Measurements from ENCODE around the gene SMG6. TPM values are rescaled to one million over a fixed set of nuclear protein-coding genes. Genes with fewer than 3 reads are reported as not detected.

Gene SMG6
- total and polyA plus RNA-seq, 2 of the 8 experiments (the other 6 are each of a cell fraction or from before 2014, with no cell fraction given) = 18.5 to 25.2 TPM

GRCh38 chr17:2064980-2065785 is 238.4 kb downstream of the SMG6 start:
- Histone ChIP-seq H4K20me1 (replicated peaks in 1 of 2; ENCODE audit: control insufficient read depth in 1 of 2, insufficient read depth in 2 of 2, low read length in 2 of 2) (peaks cover 6 to 8% of the 10 kb centered on the region in 2 experiments), H4K8ac (ENCODE audit: extremely low read depth, insufficient read depth, low read length) (0 out of 2 replicates have a peak overlapping the region, but pooled peaks have one; percentile 22), H4K91ac (replicated peaks; ENCODE audit: insufficient read length, low read length) (no peak overlapping the region), H3K18ac (ENCODE audit: extremely low read depth, low read length) (no peak overlapping the region; the same call in 1 of the 2 replicates), H3K27me3 (replicated peaks in 1 of 4; ENCODE audit: control insufficient read depth in 3 of 4, extremely low read depth in 1 of 4, insufficient read depth in 3 of 4, low read length in 3 of 4) (peaks cover 0 to 11% (median 5%) of the 10 kb centered on the region in 4 experiments; a peak in 5 of 7 replicates), H3K4ac (replicated peaks; ENCODE audit: insufficient read length, low read depth, low read length) (peak overlapping the region; percentile 25), H2BK120ac (replicated peaks; ENCODE audit: low read depth, low read length) (no peak overlapping the region), H2AFZ (ENCODE audit: low read length) (no peak overlapping the region), H3K79me1 (ENCODE audit: low read depth, low read length) (no peaks in the 10 kb centered on the region), H3K4me3 (ENCODE audit: extremely low read depth in 1 of 4, insufficient read depth in 2 of 4, low read depth in 3 of 4, low read length in 4 of 4) (no peak overlapping the region), H3K23ac (ENCODE audit: insufficient read length) (no peak overlapping the region), H2BK5ac (ENCODE audit: low read depth, low read length) (peak overlapping the region; percentile 10; the same call in 1 of the 2 replicates), H3K27ac (ENCODE audit: low read depth, low read length) (no peak overlapping the region), H3K9ac (replicated peaks in 1 of 4; ENCODE audit: extremely low read depth in 1 of 4, low read depth in 3 of 4, low read length in 3 of 4) (0 out of 7 replicates have a peak overlapping the region, but pooled peaks of 1 of the 4 experiments have one; percentile 4), H2BK12ac (ENCODE audit: low read depth, low read length) (no peak overlapping the region), H2AK5ac (ENCODE audit: low read depth, low read length) (no peak overlapping the region), H3K36me3 (ENCODE audit: control insufficient read depth in 2 of 4, insufficient read depth in 4 of 4, low read length in 3 of 4) (peaks cover 0 to 4% (median 0%) of the 10 kb centered on the region in 4 experiments; a peak in 1 of 8 replicates), H2BK15ac (ENCODE audit: low read length) (no peak overlapping the region), H4K5ac (ENCODE audit: insufficient read length, low read depth, low read length) (no peak overlapping the region), H3K23me2 (ENCODE audit: low read depth, low read length) (no peaks in the 10 kb centered on the region), H3K79me2 (ENCODE audit: control insufficient read depth in 1 of 2, insufficient read depth in 2 of 2, low read length in 2 of 2) (no peaks in the 10 kb centered on the region), H3K4me1 (replicated peaks in 1 of 4; ENCODE audit: control insufficient read depth in 3 of 4, insufficient read depth in 4 of 4, low read length in 3 of 4) (peaks cover 0 to 13% (median 9%) of the 10 kb centered on the region in 4 experiments; a peak in 6 of 7 replicates), H3K4me2 (ENCODE audit: insufficient read depth in 1 of 2, low read depth in 2 of 2, low read length in 2 of 2) (no peak overlapping the region), H3K56ac (replicated peaks; ENCODE audit: insufficient read length, low read depth, low read length) (no peak overlapping the region), H3K9me3 (ENCODE audit: insufficient read depth in 2 of 2, low read depth in 1 of 2, low read length in 1 of 2) (no peaks in the 10 kb centered on the region), H2BK20ac (ENCODE audit: low read length) (no peak overlapping the region), H3K14ac (ENCODE audit: insufficient read length) (no peak overlapping the region)
- ChIA-PET POLR2A (ENCODE audit: partially characterized antibody) (interaction anchor here (1.2 kb wide), 1 partner anchor 14 kb away, joined by 4 read pairs; no protein-coding TSS in a partner anchor), CTCF (ENCODE audit: partially characterized antibody) (interaction anchor here (0.6 to 7.6 kb wide), 28 partner anchors 8 to 1316 kb away, joined by 3 to 58 read pairs (median 4); partner anchors contain the start of gene HIC1)
- FAIRE-seq (peak; percentile 92), DNase-seq (ENCODE audit: low read depth in 1 of 2, low spot score in 2 of 2) (peak in 1 of 2 experiments; percentile 89)
- WGBS, 2 experiments (ENCODE audit: extremely low coverage in 1 of 2, insufficient coverage in 1 of 2, insufficient read length in 1 of 2, insufficient replicate concordance in 2 of 2, low coverage in 1 of 2, low lambda C conversion rate in 2 of 2, missing lambda C conversion rate in 1 of 2) = 79% methylated on average over 24 of the region's 24 CpGs; no CpG with 5 or more reads in 1 of the 2 experiments
- TF ChIP-seq BRCA1 (IDR thresholded peaks at IDR 0.05; ENCODE audit: low read depth, low read length) = no peak
- TF ChIP-seq EZH2 (IDR thresholded peaks at IDR 0.05; ENCODE audit: low read depth, low read length, severe bottlenecking) = no peak
- no peak for TF ChIP-seq KDM5A (IDR thresholded peaks at IDR 0.05; ENCODE audit: low read length)
- no peak for TF ChIP-seq POU5F1 (IDR thresholded peaks at IDR 0.05; ENCODE audit: low read depth, low read length)
- no peak; the same call in 1 of the 2 replicates for TF ChIP-seq TBP (IDR thresholded peaks at IDR 0.05; ENCODE audit: low read depth, low read length)
- TF ChIP-seq SP4 (IDR thresholded peaks at IDR 0.05; ENCODE audit: low read length) = no peak
- peak; percentile 87 for TF ChIP-seq ATF2 (IDR thresholded peaks at IDR 0.05; ENCODE audit: low read length)
- TF ChIP-seq, protein P1, sequence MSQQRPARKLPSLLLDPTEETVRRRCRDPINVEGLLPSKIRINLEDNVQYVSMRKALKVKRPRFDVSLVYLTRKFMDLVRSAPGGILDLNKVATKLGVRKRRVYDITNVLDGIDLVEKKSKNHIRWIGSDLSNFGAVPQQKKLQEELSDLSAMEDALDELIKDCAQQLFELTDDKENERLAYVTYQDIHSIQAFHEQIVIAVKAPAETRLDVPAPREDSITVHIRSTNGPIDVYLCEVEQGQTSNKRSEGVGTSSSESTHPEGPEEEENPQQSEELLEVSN (IDR thresholded peaks at IDR 0.05) = no peak
